Measurements from ENCODE around the gene RAF1. TPM values are rescaled to one million over a fixed set of nuclear protein-coding genes. Genes with fewer than 3 reads are reported as not detected.

RAF1 gene
- total and polyA plus RNA-seq, 2 donors (not counting 1 experiment from before 2014, with no cell fraction given) = 84.3 to 126 TPM

DNA sequence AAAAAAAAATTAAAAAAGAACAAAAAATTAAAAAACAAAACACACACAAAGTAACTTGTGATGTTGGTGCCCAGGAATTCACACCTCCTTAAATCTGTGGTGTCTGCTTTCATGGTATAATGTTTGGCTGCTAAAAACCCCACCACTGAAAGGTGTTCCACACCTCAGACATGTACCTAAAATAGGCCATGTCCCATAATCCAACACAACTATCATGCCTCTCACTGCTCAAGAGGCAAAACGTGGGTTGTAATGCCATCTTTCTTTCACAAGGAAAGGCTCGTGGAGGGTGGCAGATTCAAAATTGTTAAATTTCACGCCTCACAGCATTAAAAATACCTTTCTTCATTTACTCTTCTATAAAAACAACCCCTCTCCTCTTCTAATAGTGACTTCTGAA lies 77.5 kb downstream of the RAF1 start:
- TF ChIP-seq, protein P1, sequence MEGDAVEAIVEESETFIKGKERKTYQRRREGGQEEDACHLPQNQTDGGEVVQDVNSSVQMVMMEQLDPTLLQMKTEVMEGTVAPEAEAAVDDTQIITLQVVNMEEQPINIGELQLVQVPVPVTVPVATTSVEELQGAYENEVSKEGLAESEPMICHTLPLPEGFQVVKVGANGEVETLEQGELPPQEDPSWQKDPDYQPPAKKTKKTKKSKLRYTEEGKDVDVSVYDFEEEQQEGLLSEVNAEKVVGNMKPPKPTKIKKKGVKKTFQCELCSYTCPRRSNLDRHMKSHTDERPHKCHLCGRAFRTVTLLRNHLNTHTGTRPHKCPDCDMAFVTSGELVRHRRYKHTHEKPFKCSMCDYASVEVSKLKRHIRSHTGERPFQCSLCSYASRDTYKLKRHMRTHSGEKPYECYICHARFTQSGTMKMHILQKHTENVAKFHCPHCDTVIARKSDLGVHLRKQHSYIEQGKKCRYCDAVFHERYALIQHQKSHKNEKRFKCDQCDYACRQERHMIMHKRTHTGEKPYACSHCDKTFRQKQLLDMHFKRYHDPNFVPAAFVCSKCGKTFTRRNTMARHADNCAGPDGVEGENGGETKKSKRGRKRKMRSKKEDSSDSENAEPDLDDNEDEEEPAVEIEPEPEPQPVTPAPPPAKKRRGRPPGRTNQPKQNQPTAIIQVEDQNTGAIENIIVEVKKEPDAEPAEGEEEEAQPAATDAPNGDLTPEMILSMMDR (IDR thresholded peaks at IDR 0.05) = no peak
- no peak for TF ChIP-seq EZH2 (IDR thresholded peaks at IDR 0.05; ENCODE audit: borderline replicate concordance, insufficient read depth, low read depth, low read length, poor library complexity, severe bottlenecking)

DNA sequence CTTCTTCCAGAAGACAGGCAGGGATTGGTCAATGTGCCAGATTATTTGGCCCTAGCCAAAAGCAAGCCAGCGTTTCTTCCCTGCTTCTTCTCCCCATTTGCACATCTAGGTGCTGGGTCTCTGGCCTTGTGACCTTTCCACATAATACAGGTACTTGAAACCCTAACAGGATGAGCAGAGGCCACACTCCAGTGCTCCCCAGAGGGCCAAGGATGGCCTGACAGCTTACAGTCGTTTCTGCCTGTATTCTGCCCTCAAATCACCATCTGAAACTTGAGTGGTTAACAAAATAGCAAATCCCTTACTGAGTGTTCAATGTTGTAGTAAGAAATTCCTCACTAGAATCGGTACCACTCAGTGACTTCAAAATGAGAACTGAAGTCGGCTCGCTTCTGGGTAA lies 77.9 kb downstream of the RAF1 start:
- Mint-ChIP-seq H3K27ac (peak overlapping the region; percentile 8), H3K4me3 (no peak overlapping the region), H3K27me3 (no peaks in the 10 kb centered on the region), H3K4me1 (peaks cover 15% of the 10 kb centered on the region), H3K9me3 (ENCODE audit: insufficient read depth) (no peaks in the 10 kb centered on the region)
- Histone ChIP-seq H3K79me2 (ENCODE audit: control insufficient read depth, insufficient read depth, low read length) (no peaks in the 10 kb centered on the region), H3K4me3 (ENCODE audit: control extremely low read depth in 1 of 5, extremely low read depth in 1 of 5, insufficient read depth in 1 of 5, low read depth in 2 of 5, low read length in 4 of 5) (no peak overlapping the region), H2AFZ (ENCODE audit: insufficient read depth, low read depth, low read length, poor library complexity, severe bottlenecking) (no peak overlapping the region), H3K36me3 (replicated peaks in 1 of 2; ENCODE audit: control extremely low read depth in 1 of 2, control insufficient read depth in 1 of 2, extremely low read depth in 1 of 2, insufficient read depth in 2 of 2, low read length in 1 of 2) (peaks cover 5 to 88% of the 10 kb centered on the region in 2 experiments), H4K20me1 (ENCODE audit: control insufficient read depth, insufficient read depth, low read length, poor library complexity, severe bottlenecking) (no peaks in the 10 kb centered on the region), H3K27me3 (replicated peaks in 1 of 4; ENCODE audit: control extremely low read depth in 1 of 4, control insufficient read depth in 3 of 4, insufficient read depth in 4 of 4, low read length in 3 of 4) (no peaks in the 10 kb centered on the region), H3K9ac (ENCODE audit: low read length) (no peak overlapping the region), H3K4me1 (ENCODE audit: control insufficient read depth in 2 of 2, insufficient read depth in 2 of 2, low read length in 2 of 2) (peaks cover 10 to 14% of the 10 kb centered on the region in 2 donors), H3K4me2 (replicated peaks; ENCODE audit: low read depth, low read length, poor library complexity, severe bottlenecking) (no peak overlapping the region), H3K9me3 (ENCODE audit: control extremely low read depth in 1 of 3, control insufficient read depth in 2 of 3, insufficient read depth in 1 of 3, low read length in 2 of 3) (no peaks in the 10 kb centered on the region), H3K27ac (ENCODE audit: low read length in 2 of 2) (peak overlapping the region in 1 of 2 donors; percentile 25)
- no peak for DNase-seq
- 88% methylated on average over 1 of the region's 5 CpGs for WGBS (ENCODE audit: insufficient coverage)
- CTCF ChIA-PET = no interaction called here
- POLR2A ChIA-PET = no interaction called here
- intact Hi-C loops (cut with micrococcal nuclease) = no loop called here
- ATAC-seq (ENCODE audit: low read depth) = no peak
- TF ChIP-seq, protein P1 (IDR thresholded peaks at IDR 0.05) = no peak
- TF ChIP-seq EZH2 (IDR thresholded peaks at IDR 0.05; ENCODE audit: borderline replicate concordance, insufficient read depth, low read depth, low read length, poor library complexity, severe bottlenecking) = no peak

More for the DNA sequence above, 77.5 kb downstream of the RAF1 start:
- Histone ChIP-seq H3K4me3 (ENCODE audit: control extremely low read depth in 1 of 5, extremely low read depth in 1 of 5, insufficient read depth in 1 of 5, low read depth in 2 of 5, low read length in 4 of 5) (no peak overlapping the region), H3K36me3 (replicated peaks in 1 of 2; ENCODE audit: control extremely low read depth in 1 of 2, control insufficient read depth in 1 of 2, extremely low read depth in 1 of 2, insufficient read depth in 2 of 2, low read length in 1 of 2) (peaks cover 2 to 88% of the 10 kb centered on the region in 2 experiments), H3K27me3 (replicated peaks in 1 of 4; ENCODE audit: control extremely low read depth in 1 of 4, control insufficient read depth in 3 of 4, insufficient read depth in 4 of 4, low read length in 3 of 4) (no peaks in the 10 kb centered on the region), H2AFZ (ENCODE audit: insufficient read depth, low read depth, low read length, poor library complexity, severe bottlenecking) (no peak overlapping the region), H3K4me2 (replicated peaks; ENCODE audit: low read depth, low read length, poor library complexity, severe bottlenecking) (no peak overlapping the region), H4K20me1 (ENCODE audit: control insufficient read depth, insufficient read depth, low read length, poor library complexity, severe bottlenecking) (no peaks in the 10 kb centered on the region), H3K4me1 (ENCODE audit: control insufficient read depth in 2 of 2, insufficient read depth in 2 of 2, low read length in 2 of 2) (peaks cover 12 to 15% of the 10 kb centered on the region in 2 donors), H3K9ac (ENCODE audit: low read length) (no peak overlapping the region), H3K9me3 (ENCODE audit: control extremely low read depth in 1 of 3, control insufficient read depth in 2 of 3, insufficient read depth in 1 of 3, low read length in 2 of 3) (no peaks in the 10 kb centered on the region), H3K27ac (ENCODE audit: low read length in 2 of 2) (no peak overlapping the region), H3K79me2 (ENCODE audit: control insufficient read depth, insufficient read depth, low read length) (no peaks in the 10 kb centered on the region)
- ChIA-PET POLR2A (no interaction called here), CTCF (no interaction called here)
- no peak overlapping the region for H3K27ac Mint-ChIP-seq
- no peak for ATAC-seq (ENCODE audit: low read depth)
- no peaks in the 10 kb centered on the region for H3K9me3 Mint-ChIP-seq (ENCODE audit: insufficient read depth)
- intact Hi-C loops (cut with micrococcal nuclease) = no loop called here
- peaks cover 18% of the 10 kb centered on the region for H3K4me1 Mint-ChIP-seq
- no peak for DNase-seq
- no peak overlapping the region for H3K4me3 Mint-ChIP-seq
- H3K27me3 Mint-ChIP-seq = no peaks in the 10 kb centered on the region
- 83% methylated on average over 1 of the region's 3 CpGs for WGBS (ENCODE audit: insufficient coverage)

Measured in B cell (primary cell).